Measurements from ENCODE around the gene LRRC42. TPM values are rescaled to one million over a fixed set of nuclear protein-coding genes. Genes with fewer than 3 reads are reported as not detected.

Gene LRRC42
- 23.4 and 25.3 TPM in 2 replicates for total RNA-seq

DNA sequence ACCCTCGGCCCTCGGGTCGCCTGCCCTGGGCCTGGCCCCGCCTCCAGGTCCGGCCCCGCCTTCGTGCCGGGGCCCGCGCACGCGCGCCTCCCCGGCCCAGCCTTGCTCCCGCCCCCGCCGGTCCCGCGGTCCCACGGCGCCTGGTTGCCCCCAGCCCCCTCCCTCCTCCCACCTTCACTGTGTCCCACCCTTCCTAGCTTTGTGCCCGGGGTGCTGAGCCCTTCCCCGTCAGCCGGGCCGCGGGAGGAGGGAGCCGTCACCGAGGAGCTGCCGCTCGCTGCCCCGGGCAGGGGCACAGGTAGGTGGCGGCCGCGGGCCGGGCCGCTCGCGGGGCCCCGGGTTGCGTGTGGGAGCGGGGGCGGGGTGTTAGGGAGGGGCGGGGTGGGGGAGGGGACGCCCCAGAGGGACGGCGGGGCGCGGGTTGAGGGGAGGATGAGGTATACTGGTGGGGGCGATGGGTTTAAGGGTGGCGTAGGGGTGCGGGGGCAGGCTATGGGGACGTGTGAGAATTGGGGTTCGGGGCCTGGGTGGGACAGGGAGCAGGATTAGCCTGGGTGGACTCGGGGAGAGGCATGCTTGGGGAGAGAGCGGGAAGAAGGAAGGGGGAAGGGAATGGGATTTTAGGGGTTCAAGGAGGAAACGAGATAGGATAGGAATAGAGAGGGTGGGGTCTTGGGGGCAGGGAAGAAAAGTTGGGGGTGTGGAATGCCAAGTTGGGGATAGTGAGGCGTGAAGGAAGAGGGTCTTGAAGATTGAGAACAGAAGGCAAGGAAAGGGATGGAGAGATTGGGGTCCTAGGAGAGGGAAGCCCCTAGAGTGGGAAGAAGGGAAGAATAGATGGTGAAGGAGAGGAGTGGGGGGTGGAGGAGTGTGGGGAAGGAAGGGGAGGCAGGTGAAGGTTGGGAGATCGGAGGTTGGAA lies at the start of gene LRRC42:
LRRC42 (plus strand) TSS at position 99 of the 920 bp plus-strand sequence. CDS start 5,650 bp downstream, outside the sequence.
- no peak for DNase-seq (ENCODE audit: low read depth, low spot score)

DNA sequence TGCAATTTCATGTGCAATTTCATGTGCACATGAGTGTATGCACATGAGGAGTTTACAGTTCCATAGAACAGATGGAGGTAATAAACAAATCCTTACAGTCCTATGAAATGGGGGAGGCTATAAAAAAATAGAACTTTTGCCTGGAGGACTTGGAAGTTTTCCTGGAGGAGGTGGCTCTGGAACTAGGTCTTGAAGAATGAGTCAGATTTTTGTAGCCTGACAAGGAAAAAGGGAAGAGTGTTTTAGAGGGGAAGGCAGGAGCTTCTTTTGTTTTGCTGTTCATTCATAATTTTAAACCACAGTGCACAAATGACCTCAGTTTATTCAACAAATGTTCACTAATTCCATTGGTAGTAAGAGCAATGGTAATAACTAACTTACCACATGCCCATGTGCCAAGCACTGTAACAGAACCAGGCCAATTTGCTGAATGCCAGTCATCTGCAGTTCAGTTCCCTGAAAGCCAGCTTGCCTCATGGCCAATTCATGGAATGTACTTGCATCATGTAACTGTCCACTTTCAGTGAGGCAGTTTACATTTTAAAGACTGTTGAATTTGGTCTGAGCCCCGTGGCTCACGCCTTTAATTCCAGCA lies 49.4 kb upstream of the LRRC42 start:
- DNase-seq (ENCODE audit: low read depth, low spot score), result no peak

DNA sequence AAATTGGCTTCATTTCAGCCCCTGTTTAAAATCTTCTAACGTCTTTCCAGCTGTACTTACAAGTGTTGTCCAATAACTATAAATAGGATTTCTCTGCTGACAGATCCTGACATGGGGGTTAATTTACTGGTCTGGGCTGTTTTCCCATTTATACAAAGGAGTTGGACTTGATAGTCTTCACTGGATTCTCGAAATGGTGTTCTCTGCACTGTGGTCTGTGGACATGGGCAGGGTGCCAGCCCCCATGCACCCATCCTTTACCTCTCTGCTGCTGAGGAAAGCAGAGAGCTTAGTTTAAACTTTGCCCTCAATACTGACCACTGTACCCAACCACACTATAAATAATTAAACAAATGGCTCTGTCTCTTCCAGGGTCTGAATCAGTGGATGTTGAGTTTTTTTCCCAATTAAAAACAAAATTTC lies 46.9 kb upstream of the LRRC42 start:
- DNase-seq (ENCODE audit: low read depth, low spot score), result no peak

DNA sequence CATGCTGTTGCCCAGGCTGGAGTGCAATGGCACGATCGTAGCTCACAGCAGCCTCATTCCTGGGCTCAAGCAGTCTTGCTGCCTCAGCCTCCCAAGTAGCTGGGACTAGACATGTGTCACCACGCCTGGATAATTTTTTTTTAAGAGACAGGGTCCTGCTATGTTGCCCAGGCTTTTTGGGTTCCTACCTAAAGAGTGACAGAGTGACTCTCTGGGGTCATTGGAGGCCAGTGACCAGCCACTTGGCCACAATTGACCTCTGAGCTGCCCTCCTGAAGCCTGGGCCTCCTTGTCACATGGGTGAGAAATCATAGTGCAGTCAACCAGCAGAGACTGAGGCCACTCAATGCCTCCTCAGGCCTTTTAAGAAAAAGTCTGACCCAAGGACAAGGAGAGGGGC lies 46.4 kb upstream of the LRRC42 start:
- no peak for DNase-seq (ENCODE audit: low read depth, low spot score)

- DNase-seq (ENCODE audit: low read depth, low spot score), result no peak
These were observed 43.7 kb upstream of the LRRC42 start for GRCh38 chr1:53902235-53903138.

DNA sequence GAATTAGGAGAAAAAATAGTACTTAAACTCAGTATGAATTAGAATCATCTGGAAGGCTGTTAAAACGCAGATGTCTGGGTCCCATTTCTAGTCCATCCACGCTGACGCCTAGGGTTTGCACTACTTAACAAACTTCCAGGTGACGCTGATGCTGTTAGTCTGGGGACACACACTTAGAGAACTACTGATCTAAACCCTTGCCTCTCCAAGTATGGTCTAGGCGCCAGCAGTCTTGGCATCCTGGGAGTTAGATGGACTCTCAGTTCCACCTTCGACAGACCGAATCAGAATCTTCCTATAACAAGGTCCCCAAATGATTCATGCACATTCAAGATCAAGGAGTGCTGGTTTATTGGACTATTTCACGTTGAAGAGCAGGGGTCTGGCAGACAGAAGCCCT lies 40.6 kb upstream of the LRRC42 start:
- DNase-seq (ENCODE audit: low read depth, low spot score), result no peak

- DNase-seq (ENCODE audit: low read depth, low spot score), result no peak
These were observed 40.0 kb upstream of the LRRC42 start for GRCh38 chr1:53906121-53906520.

- DNase-seq (ENCODE audit: low read depth, low spot score), result no peak
These were observed 36.2 kb upstream of the LRRC42 start for GRCh38 chr1:53909946-53910345.

- no peak for DNase-seq (ENCODE audit: low read depth, low spot score)
These were observed 34.7 kb upstream of the LRRC42 start for GRCh38 chr1:53911442-53911841.

- DNase-seq (ENCODE audit: low read depth, low spot score), result no peak
These were observed 32.7 kb upstream of the LRRC42 start for GRCh38 chr1:53913352-53914033.

- DNase-seq (ENCODE audit: low read depth, low spot score), result no peak
These were observed 27.8 kb upstream of the LRRC42 start for GRCh38 chr1:53918343-53918742.

DNA sequence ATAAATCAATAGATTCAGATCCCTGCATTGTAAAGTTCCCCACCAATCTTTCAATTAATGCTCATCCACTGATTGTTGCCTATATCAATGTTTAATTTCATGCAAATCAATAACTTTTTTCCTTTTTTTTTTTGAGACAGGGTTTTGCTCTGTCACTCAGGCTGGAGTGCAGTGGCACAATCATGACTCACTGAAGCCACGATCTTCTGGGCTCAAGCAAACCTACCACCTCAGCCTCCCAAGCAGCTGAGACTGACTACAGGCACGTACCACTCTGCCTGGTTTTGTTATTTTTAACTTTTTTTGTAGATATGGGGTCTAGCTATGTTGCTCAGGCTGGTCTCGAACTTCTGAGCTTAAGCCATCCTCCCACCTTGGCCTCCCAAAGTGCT lies 26.5 kb upstream of the LRRC42 start:
- DNase-seq (ENCODE audit: low read depth, low spot score), result no peak

- no peak for DNase-seq (ENCODE audit: low read depth, low spot score)
These were observed 18.7 kb upstream of the LRRC42 start for GRCh38 chr1:53927376-53927881.

DNA sequence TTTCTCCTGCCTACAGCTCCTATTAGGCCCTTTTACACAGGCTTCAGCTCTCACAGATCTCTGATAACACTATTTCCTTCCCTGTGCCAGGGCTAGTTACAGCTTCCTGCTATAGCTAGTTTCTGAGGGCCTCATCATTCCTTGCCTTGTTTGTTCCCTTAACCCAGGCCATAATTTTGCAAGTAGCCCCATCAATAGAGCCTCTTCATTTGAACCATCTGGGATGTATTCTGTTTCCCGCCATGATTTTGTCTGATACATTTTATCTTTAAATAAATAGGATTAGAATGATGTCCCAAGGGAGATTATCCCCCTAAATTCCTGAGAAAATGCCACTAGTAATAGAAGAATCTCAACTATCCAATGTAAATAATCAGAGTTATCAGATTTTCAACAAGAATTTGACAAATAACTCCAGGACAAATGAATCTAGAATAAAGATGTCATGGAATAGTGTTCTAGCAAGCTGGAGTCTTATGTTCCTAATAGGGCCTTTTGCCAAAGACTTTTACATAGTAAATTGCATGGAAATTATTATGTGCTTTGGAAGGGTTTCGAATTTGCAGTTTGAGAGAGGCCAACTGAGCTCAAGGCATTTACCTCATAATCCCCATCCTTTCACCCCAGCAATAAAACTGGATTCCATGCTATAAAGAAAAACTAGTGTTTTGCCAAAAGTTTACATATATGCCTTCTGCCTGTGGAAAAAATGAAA lies 16.7 kb upstream of the LRRC42 start:
- no peak for DNase-seq (ENCODE audit: low read depth, low spot score)

DNA sequence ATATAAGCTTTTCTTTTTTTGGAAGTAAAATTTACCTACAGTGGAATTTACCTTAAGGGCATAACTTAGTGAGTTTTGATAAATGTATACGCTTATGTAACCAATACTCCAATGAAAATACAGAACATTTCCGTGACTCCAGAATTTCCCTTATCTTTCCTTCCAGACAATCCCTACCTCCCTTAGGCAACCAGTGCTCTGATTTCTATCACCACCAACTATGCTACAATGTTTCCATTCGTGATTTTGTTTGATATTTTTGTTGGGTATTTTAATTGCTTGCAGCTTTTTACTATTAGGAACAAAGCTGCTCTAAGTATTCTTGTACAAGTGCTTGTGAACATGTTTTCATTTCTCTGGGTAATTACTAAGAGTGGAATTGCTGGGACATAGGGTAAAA lies 15.2 kb upstream of the LRRC42 start:
- DNase-seq (ENCODE audit: low read depth, low spot score), result no peak

DNA sequence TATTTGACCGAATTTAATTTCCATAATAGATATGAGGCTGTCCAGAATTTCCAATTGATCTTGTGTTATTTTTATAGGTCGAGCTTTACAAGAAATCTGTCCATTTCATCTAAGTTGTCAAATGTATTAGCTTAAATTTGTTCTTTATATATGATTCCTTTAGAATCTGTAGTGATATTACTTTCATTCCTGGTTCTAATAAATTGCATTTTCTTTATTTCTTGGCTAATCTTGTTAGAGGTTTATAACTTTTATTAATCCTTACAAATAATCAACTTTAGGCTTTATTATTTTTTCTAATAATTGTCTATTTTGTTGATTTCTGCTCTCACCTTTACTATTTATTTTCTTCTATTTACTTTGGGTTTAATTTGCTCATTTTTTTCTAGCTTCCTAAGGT lies 14.6 kb upstream of the LRRC42 start:
- DNase-seq (ENCODE audit: low read depth, low spot score), result no peak

- DNase-seq (ENCODE audit: low read depth, low spot score), result no peak
These were observed 11.9 kb upstream of the LRRC42 start for GRCh38 chr1:53934170-53934765.

DNA sequence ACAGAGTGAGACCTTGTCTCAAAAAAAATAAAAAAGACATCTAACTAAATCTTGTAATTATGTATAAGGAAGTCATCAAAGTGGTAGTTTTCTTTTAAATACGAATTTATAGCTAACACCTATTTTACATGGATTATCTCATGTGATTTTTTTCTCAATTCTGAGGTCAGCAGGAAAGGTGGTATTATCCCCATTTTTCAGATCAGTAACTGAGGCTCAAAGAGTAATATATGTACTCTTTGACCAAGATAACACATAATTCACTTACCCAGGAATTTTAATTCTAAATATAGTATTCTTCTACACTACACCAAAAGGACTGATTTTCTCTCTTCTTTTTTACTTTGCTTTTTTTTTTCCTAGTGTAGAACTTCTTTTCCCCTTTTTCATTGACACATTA lies 9.7 kb upstream of the LRRC42 start:
- DNase-seq (ENCODE audit: low read depth, low spot score), result no peak

DNA sequence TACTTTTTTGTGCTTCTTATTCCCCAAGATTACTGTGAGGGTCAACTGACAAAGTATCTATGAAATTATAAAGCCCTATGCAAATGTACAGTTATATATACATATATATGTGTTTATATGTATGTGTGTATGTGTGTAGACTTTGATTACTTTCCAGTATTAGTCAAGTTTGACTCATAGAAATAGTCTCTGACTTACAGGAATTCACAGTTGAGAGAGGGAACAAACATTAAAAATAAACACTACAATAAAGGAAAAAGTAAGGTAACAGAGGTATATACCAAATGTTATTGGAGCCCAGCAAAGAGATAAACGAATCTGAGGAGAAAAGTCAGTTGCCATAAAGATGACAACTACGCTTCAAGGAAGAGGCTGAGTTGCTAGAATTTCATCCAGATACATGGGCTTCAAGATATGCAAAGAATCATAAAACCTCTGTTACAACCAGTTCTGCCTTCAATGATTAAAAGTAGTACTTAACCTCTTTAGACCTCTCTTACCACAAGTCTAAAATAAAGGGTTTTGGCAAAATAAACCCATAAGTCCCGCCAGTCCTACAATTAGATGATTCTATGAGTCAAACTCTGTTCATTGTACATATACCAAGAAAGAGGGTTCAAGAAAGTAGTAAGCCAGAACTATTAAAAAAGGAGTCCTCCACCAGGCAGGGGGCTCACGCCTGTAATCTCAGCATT lies 7.9 kb upstream of the LRRC42 start:
- no peak for DNase-seq (ENCODE audit: low read depth, low spot score)
